ENCODE data around the gene COPG2. TPM values are rescaled to one million over a fixed set of nuclear protein-coding genes. Genes with fewer than 3 reads are reported as not detected.
A peak's percentile ranks its signal among the peaks of the same experiment; 100 is the strongest.

COPG2 gene
- total and polyA plus RNA-seq, 2 of the 4 experiments (the other 2 are of a cell fraction), result 18.1 to 50.0 TPM

DNA sequence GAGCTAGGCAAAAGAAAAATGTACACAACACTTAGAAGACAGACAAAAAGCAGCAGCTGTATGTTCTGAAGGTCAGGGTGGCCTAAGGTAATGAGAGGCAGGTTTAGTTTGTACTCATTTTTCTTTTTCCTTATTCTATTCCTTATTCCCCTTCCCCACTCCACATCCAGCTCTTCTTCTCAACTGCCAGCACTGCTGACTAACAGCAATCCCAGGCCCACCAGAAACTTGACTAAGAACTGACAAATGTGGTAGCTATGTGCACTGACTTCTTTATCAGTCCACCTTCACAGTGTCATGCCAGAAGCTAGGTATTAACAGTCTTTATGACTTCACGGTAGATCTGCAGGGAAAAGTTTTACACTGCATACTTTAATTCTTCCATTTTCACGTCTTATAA is 6.1 kb downstream of the COPG2 start:
- TF ChIP-seq RFX5 (IDR thresholded peaks at IDR 0.05; ENCODE audit: low read depth, low read length) (no peak), FOS (IDR thresholded peaks at IDR 0.05; ENCODE audit: low read depth, low read length) (no peak), RCOR1 (IDR thresholded peaks at IDR 0.05; ENCODE audit: insufficient replicate concordance, low read length) (no peak), MXI1 (IDR thresholded peaks at IDR 0.05; ENCODE audit: borderline replicate concordance, low read depth, low read length) (no peak), CEBPB (IDR thresholded peaks at IDR 0.05; ENCODE audit: low read depth, low read length) (no peak), POLR2A (IDR thresholded peaks at IDR 0.05; ENCODE audit: low read depth, low read length) (no peak), MAFK (IDR thresholded peaks at IDR 0.05; ENCODE audit: low read depth, low read length) (no peak), RAD21 (IDR thresholded peaks at IDR 0.05; ENCODE audit: low read length) (no peak)
- TF ChIP-seq, protein P1, sequence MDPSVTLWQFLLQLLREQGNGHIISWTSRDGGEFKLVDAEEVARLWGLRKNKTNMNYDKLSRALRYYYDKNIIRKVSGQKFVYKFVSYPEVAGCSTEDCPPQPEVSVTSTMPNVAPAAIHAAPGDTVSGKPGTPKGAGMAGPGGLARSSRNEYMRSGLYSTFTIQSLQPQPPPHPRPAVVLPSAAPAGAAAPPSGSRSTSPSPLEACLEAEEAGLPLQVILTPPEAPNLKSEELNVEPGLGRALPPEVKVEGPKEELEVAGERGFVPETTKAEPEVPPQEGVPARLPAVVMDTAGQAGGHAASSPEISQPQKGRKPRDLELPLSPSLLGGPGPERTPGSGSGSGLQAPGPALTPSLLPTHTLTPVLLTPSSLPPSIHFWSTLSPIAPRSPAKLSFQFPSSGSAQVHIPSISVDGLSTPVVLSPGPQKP (IDR thresholded peaks at IDR 0.05; ENCODE audit: borderline replicate concordance, low read depth, low read length), result no peak
- TF ChIP-seq, protein P2, sequence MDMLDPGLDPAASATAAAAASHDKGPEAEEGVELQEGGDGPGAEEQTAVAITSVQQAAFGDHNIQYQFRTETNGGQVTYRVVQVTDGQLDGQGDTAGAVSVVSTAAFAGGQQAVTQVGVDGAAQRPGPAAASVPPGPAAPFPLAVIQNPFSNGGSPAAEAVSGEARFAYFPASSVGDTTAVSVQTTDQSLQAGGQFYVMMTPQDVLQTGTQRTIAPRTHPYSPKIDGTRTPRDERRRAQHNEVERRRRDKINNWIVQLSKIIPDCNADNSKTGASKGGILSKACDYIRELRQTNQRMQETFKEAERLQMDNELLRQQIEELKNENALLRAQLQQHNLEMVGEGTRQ (IDR thresholded peaks at IDR 0.05; ENCODE audit: low read depth, low read length), result no peak
- H3K27ac ChIP-seq (ENCODE audit: insufficient read depth, low read length), result no peak overlapping the region
- H2AFZ ChIP-seq (replicated peaks; ENCODE audit: low read length, poor library complexity), result no peak overlapping the region
- H3K4me2 ChIP-seq (ENCODE audit: low read depth, low read length), result no peak overlapping the region
- H3K27me3 ChIP-seq (ENCODE audit: control insufficient read depth, insufficient read depth, low read length), result no peaks in the 10 kb centered on the region
- H3K4me3 ChIP-seq (ENCODE audit: insufficient read depth, low read depth, low read length), result no peak overlapping the region
- BruUV-seq (replicated peaks), result no TSS peak
- no peak overlapping the region for H3K9ac ChIP-seq (ENCODE audit: low read depth, low read length)
- intact Hi-C loops (cut with micrococcal nuclease) (no loop called here), dilution Hi-C loops (cut with HindIII; ENCODE audit: low sequenced_read_pairs, unreplicated experiment) (no loop called here), in situ Hi-C loops (cut with MboI; ENCODE audit: low sequenced_read_pairs) (no loop called here)
- H4K91ac ChIP-seq (ENCODE audit: insufficient read depth, low read depth, low read length), result no peak overlapping the region
- H3K14ac ChIP-seq (replicated peaks; ENCODE audit: low read depth, low read length), result no peak overlapping the region
- no peak overlapping the region for H3K56ac ChIP-seq (ENCODE audit: extremely low read depth, insufficient read depth, low read length)
- H2AK5ac ChIP-seq (ENCODE audit: low read depth, low read length), result no peak overlapping the region
- H2BK5ac ChIP-seq (ENCODE audit: low read depth, low read length, poor library complexity, severe bottlenecking), result no peak overlapping the region
- H4K8ac ChIP-seq (ENCODE audit: low read depth in 2 of 2, low read length in 2 of 2), result no peak overlapping the region
- ATAC-seq (ENCODE audit: low read depth), result no peak
- H3K23ac ChIP-seq (ENCODE audit: low read depth, low read length), result no peak overlapping the region
- 0 out of 2 replicates have a peak, but pooled peaks cover 3% of the 10 kb centered on the region for H3K9me1 ChIP-seq (ENCODE audit: insufficient read depth, low read length)
- H3K4me1 ChIP-seq (ENCODE audit: control insufficient read depth, insufficient read depth, low read length), result no peaks in the 10 kb centered on the region
- peak; percentile 36 for DNase-seq
- POLR2A ChIA-PET (ENCODE audit: unreplicated experiment), result no interaction called here
- no peak overlapping the region for H2BK120ac ChIP-seq (ENCODE audit: low read depth, low read length)
- no peak overlapping the region for H2AK9ac ChIP-seq (replicated peaks; ENCODE audit: low read depth, low read length, poor library complexity)
- H3K36me3 ChIP-seq (ENCODE audit: control insufficient read depth, insufficient read depth, low read length), result 0 out of 2 replicates have a peak, but pooled peaks cover 5% of the 10 kb centered on the region
- H2BK15ac ChIP-seq (ENCODE audit: low read depth, low read length), result no peak overlapping the region
- H3K4ac ChIP-seq (ENCODE audit: low read depth, low read length), result no peak overlapping the region
- H4K5ac ChIP-seq (ENCODE audit: low read depth, low read length), result no peak overlapping the region
- CTCF ChIA-PET, result no interaction called here
- H2BK20ac ChIP-seq (ENCODE audit: low read depth, low read length), result no peak overlapping the region
- H3K9me3 ChIP-seq (ENCODE audit: control insufficient read depth, insufficient read depth, low read length), result no peaks in the 10 kb centered on the region
- 0 out of 4 replicates have a peak, but pooled peaks cover 0 to under 1% of the 10 kb centered on the region in 2 experiments for H3K79me1 ChIP-seq (ENCODE audit: low read depth in 1 of 2, low read length in 2 of 2)
- WGBS, 2 experiments (ENCODE audit: extremely low coverage in 2 of 2, insufficient read length in 1 of 2), result no CpG with 5 or more reads among the region's 2 CpGs
- H3K18ac ChIP-seq (ENCODE audit: low read depth, low read length), result no peak overlapping the region
- no peaks in the 10 kb centered on the region for H4K20me1 ChIP-seq (ENCODE audit: insufficient read depth, low read length)
